GM21381 (cell line): ENCODE data around the gene TNS3.

ENCODE experiments used
- ATAC-seq: cut with Tn5 transposase; IDR thresholded peaks from one replicate; pipeline ENCODE4 v1.9.1; 2021; ENCODE audit warnings: mild to moderate bottlenecking, moderate library complexity; ENCODE audit not compliant: unreplicated experiment

The TNS3 gene

GRCh38 chr7:47509571-47509970, 72.3 kb downstream of the TNS3 start:
- no peak for ATAC-seq

- ATAC-seq = no peak
Observed at GRCh38 chr7:47508389-47509380, 73.2 kb downstream of the TNS3 start.

- ATAC-seq = no peak
Observed at GRCh38 chr7:47507522-47507921, 74.4 kb downstream of the TNS3 start.

GRCh38 chr7:47506382-47507339, 75.2 kb downstream of the TNS3 start:
- no peak for ATAC-seq

- no peak for ATAC-seq
Observed at GRCh38 chr7:47505312-47506007, 76.5 kb downstream of the TNS3 start.

- ATAC-seq = no peak
Observed at GRCh38 chr7:47504551-47505311, 77.2 kb downstream of the TNS3 start.

GRCh38 chr7:47503281-47503680, 78.6 kb downstream of the TNS3 start:
- no peak for ATAC-seq

- no peak for ATAC-seq
Observed at GRCh38 chr7:47502240-47502877, 79.6 kb downstream of the TNS3 start.

- no peak for ATAC-seq
Observed at GRCh38 chr7:47501406-47501805, 80.5 kb downstream of the TNS3 start.

- no peak for ATAC-seq
Observed at GRCh38 chr7:47500103-47500563, 81.8 kb downstream of the TNS3 start.

- ATAC-seq = no peak
Observed at GRCh38 chr7:47498229-47499056, 83.5 kb downstream of the TNS3 start.

GRCh38 chr7:47497367-47498096, 84.4 kb downstream of the TNS3 start:
- peak; percentile 89 for ATAC-seq

- no peak for ATAC-seq
Observed at GRCh38 chr7:47496666-47497065, 85.2 kb downstream of the TNS3 start.

- no peak for ATAC-seq
Observed at GRCh38 chr7:47496056-47496665, 85.8 kb downstream of the TNS3 start.

- ATAC-seq = no peak
Observed at GRCh38 chr7:47493976-47494911, 87.7 kb downstream of the TNS3 start.

- ATAC-seq = no peak
Observed at GRCh38 chr7:47492716-47493325, 89.1 kb downstream of the TNS3 start.
